ENCODE results near the gene FHOD3.

FHOD3 gene

GRCh38 chr18:36593001-36593400 lies 295.5 kb downstream of the FHOD3 start (continued):
- TF ChIP-seq ZNF707 (tag by site-specific recombination; IDR thresholded peaks at IDR 0.05): no peak
- TF ChIP-seq ZNF488 (tag by site-specific recombination; IDR thresholded peaks at IDR 0.05): no peak
- no peak for TF ChIP-seq ZNF560 (tag by site-specific recombination; IDR thresholded peaks at IDR 0.05; ENCODE audit: borderline replicate concordance)
- TF ChIP-seq, protein P1, sequence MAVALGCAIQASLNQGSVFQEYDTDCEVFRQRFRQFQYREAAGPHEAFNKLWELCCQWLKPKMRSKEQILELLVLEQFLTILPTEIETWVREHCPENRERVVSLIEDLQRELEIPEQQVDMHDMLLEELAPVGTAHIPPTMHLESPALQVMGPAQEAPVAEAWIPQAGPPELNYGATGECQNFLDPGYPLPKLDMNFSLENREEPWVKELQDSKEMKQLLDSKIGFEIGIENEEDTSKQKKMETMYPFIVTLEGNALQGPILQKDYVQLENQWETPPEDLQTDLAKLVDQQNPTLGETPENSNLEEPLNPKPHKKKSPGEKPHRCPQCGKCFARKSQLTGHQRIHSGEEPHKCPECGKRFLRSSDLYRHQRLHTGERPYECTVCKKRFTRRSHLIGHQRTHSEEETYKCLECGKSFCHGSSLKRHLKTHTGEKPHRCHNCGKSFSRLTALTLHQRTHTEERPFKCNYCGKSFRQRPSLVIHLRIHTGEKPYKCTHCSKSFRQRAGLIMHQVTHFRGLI (tag by site-specific recombination; IDR thresholded peaks at IDR 0.05): no peak
- no peak for TF ChIP-seq ZNF175 (tag by site-specific recombination; IDR thresholded peaks at IDR 0.05)

GRCh38 chr18:36593641-36594040 lies 296.1 kb downstream of the FHOD3 start:
- ChIA-PET POLR2A (no interaction called here), CTCF (no interaction called here)
- Histone ChIP-seq H3K27ac (ENCODE audit: extremely low read depth, low read depth, low read length) (no peak overlapping the region), H3K36me3 (ENCODE audit: control insufficient read depth in 2 of 2, insufficient read depth in 1 of 2, low read length in 2 of 2) (no peaks in the 10 kb centered on the region), H3K9me3 (ENCODE audit: control insufficient read depth, insufficient read depth, low read depth, low read length) (no peaks in the 10 kb centered on the region), H3K4me3 (ENCODE audit: low read depth, low read length) (no peak overlapping the region), H3K4me1 (ENCODE audit: control insufficient read depth, insufficient read depth, low read length) (no peaks in the 10 kb centered on the region)
- TF ChIP-seq ZFP37 (tag by site-specific recombination; IDR thresholded peaks at IDR 0.05) (no peak), ZNF157 (tag by site-specific recombination; IDR thresholded peaks at IDR 0.05) (no peak), ZNF585B (tag by site-specific recombination; IDR thresholded peaks at IDR 0.05) (no peak), HOXC10 (CRISPR knock-in tag; IDR thresholded peaks at IDR 0.05) (no peak), ZNF660 (tag by site-specific recombination; IDR thresholded peaks at IDR 0.05) (no peak), ZXDB (tag by site-specific recombination; IDR thresholded peaks at IDR 0.05) (no peak), ZNF629 (tag by site-specific recombination; IDR thresholded peaks at IDR 0.05) (no peak), HOXA7 (CRISPR knock-in tag; IDR thresholded peaks at IDR 0.05; ENCODE audit: borderline replicate concordance) (no peak), ZNF433 (tag by site-specific recombination; IDR thresholded peaks at IDR 0.05; ENCODE audit: low read depth) (no peak), REPIN1 (tag by site-specific recombination; IDR thresholded peaks at IDR 0.05; ENCODE audit: low read depth) (no peak), ZNF626 (tag by site-specific recombination; IDR thresholded peaks at IDR 0.05) (no peak), RBAK (tag by site-specific recombination; IDR thresholded peaks at IDR 0.05) (no peak), OSR2 (tag by site-specific recombination; IDR thresholded peaks at IDR 0.05) (no peak), SCRT1 (tag by site-specific recombination; IDR thresholded peaks at IDR 0.05; ENCODE audit: borderline replicate concordance) (no peak), KLF10 (tag by site-specific recombination; IDR thresholded peaks at IDR 0.05) (no peak)
- TF ChIP-seq, protein P2, sequence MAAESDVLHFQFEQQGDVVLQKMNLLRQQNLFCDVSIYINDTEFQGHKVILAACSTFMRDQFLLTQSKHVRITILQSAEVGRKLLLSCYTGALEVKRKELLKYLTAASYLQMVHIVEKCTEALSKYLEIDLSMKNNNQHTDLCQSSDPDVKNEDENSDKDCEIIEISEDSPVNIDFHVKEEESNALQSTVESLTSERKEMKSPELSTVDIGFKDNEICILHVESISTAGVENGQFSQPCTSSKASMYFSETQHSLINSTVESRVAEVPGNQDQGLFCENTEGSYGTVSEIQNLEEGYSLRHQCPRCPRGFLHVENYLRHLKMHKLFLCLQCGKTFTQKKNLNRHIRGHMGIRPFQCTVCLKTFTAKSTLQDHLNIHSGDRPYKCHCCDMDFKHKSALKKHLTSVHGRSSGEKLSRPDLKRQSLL (tag by site-specific recombination; IDR thresholded peaks at IDR 0.05): no peak
- TF ChIP-seq, protein P3, sequence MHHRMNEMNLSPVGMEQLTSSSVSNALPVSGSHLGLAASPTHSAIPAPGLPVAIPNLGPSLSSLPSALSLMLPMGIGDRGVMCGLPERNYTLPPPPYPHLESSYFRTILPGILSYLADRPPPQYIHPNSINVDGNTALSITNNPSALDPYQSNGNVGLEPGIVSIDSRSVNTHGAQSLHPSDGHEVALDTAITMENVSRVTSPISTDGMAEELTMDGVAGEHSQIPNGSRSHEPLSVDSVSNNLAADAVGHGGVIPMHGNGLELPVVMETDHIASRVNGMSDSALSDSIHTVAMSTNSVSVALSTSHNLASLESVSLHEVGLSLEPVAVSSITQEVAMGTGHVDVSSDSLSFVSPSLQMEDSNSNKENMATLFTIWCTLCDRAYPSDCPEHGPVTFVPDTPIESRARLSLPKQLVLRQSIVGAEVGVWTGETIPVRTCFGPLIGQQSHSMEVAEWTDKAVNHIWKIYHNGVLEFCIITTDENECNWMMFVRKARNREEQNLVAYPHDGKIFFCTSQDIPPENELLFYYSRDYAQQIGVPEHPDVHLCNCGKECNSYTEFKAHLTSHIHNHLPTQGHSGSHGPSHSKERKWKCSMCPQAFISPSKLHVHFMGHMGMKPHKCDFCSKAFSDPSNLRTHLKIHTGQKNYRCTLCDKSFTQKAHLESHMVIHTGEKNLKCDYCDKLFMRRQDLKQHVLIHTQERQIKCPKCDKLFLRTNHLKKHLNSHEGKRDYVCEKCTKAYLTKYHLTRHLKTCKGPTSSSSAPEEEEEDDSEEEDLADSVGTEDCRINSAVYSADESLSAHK (tag by site-specific recombination; IDR thresholded peaks at IDR 0.05): no peak
